Activated CD8-positive, alpha-beta memory T cell treated with anti-CD3 and anti-CD28 coated beads for 4 hours (primary cell): ENCODE results near the gene CHN2.
A peak's percentile ranks its signal among the peaks of the same experiment; 100 is the strongest.

Experiments used
- DNase-seq, 2 donors: peaks; one replicate each; pipeline ENCODE4 v3.0.0-alpha.2; 2020; ENCODE audit warnings: low read depth in 2 of 2

CHN2 gene

GRCh38 chr7:29282819-29283414 lies 88.3 kb downstream of the CHN2 start:
- no peak for DNase-seq

- DNase-seq: no peak
Measured at GRCh38 chr7:29284696-29285443, 90.3 kb downstream of the CHN2 start.

GRCh38 chr7:29285444-29285793 lies 90.8 kb downstream of the CHN2 start:
- peak; percentile 20 to 23 for DNase-seq

GRCh38 chr7:29285861-29286260 lies 91.3 kb downstream of the CHN2 start:
- DNase-seq: no peak

- no peak for DNase-seq
Measured at GRCh38 chr7:29287366-29287765, 92.8 kb downstream of the CHN2 start.

GRCh38 chr7:29288181-29289091 lies 93.9 kb downstream of the CHN2 start:
- no peak for DNase-seq

GRCh38 chr7:29289156-29290021 lies 94.8 kb downstream of the CHN2 start:
- no peak for DNase-seq

- no peak for DNase-seq
Measured at GRCh38 chr7:29290829-29291228, 96.3 kb downstream of the CHN2 start.

- DNase-seq: no peak
Measured at GRCh38 chr7:29291723-29292618, 97.4 kb downstream of the CHN2 start.

- DNase-seq: no peak
Measured at GRCh38 chr7:29292886-29293658, 98.5 kb downstream of the CHN2 start.

- no peak for DNase-seq
Measured at GRCh38 chr7:29296421-29296820, 101.8 kb downstream of the CHN2 start.

GRCh38 chr7:29297194-29297890 lies 102.8 kb downstream of the CHN2 start:
- no peak for DNase-seq

GRCh38 chr7:29299086-29299485 lies 104.5 kb downstream of the CHN2 start:
- no peak for DNase-seq

- DNase-seq: no peak
Measured at GRCh38 chr7:29300026-29300480, 105.5 kb downstream of the CHN2 start.

GRCh38 chr7:29300649-29301048 lies 106.1 kb downstream of the CHN2 start:
- DNase-seq: no peak

GRCh38 chr7:29302666-29303395 lies 108.3 kb downstream of the CHN2 start:
- no peak for DNase-seq

- no peak for DNase-seq
Measured at GRCh38 chr7:29304756-29305155, 110.2 kb downstream of the CHN2 start.

- DNase-seq: no peak
Measured at GRCh38 chr7:29306319-29306991, 111.9 kb downstream of the CHN2 start.
